ENCODE data around the gene DIP2B. TPM values are rescaled to one million over a fixed set of nuclear protein-coding genes. Genes with fewer than 3 reads are reported as not detected.

The DIP2B gene
- total RNA-seq, 1 experiment from 2014 or later = 26.1 TPM

GRCh38 chr12:50720501-50720900 lies 215.7 kb downstream of the DIP2B start (continued):
- no peak for TF ChIP-seq CTCF (IDR thresholded peaks at IDR 0.05)
- TF ChIP-seq SP1 (CRISPR knock-in tag; conservative IDR thresholded peaks at IDR 0.05) = no peak

GRCh38 chr12:50723865-50724264 lies 219.1 kb downstream of the DIP2B start:
- Mint-ChIP-seq H3K9me3 (no peaks in the 10 kb centered on the region), H3K27ac (no peak overlapping the region)
- no peak for ATAC-seq

GRCh38 chr12:50725011-50725942 lies 220.5 kb downstream of the DIP2B start:
- peaks cover 61% of the 10 kb centered on the region for H3K36me3 Mint-ChIP-seq
- no peaks in the 10 kb centered on the region for H3K4me1 Mint-ChIP-seq
- ChIA-PET POLR2A (no interaction called here), CTCF (no interaction called here)
- no peak overlapping the region for H3K4me3 Mint-ChIP-seq
- no peaks in the 10 kb centered on the region for H3K27me3 Mint-ChIP-seq (ENCODE audit: low read depth)
- no peak overlapping the region for H3K27ac Mint-ChIP-seq
- no peaks in the 10 kb centered on the region for H3K9me3 Mint-ChIP-seq
- DNase-seq (ENCODE audit: low spot score) (no peak), ATAC-seq (no peak)
- TF ChIP-seq HMGA2 (CRISPR knock-in tag; IDR thresholded peaks at IDR 0.05) (no peak), USF2 (CRISPR knock-in tag; IDR thresholded peaks at IDR 0.05) (no peak), KAT7 (CRISPR knock-in tag; IDR thresholded peaks at IDR 0.05; ENCODE audit: borderline replicate concordance) (no peak), SMAD4 (CRISPR knock-in tag; IDR thresholded peaks at IDR 0.05) (no peak), PREB (CRISPR knock-in tag; IDR thresholded peaks at IDR 0.05; ENCODE audit: borderline replicate concordance) (no peak), ZNF263 (CRISPR knock-in tag; IDR thresholded peaks at IDR 0.05; ENCODE audit: low read depth) (no peak), NR3C1 (CRISPR knock-in tag; conservative IDR thresholded peaks at IDR 0.05; ENCODE audit: low read depth) (no peak), ESRRA (CRISPR knock-in tag; IDR thresholded peaks at IDR 0.05; ENCODE audit: borderline replicate concordance) (no peak), ZNF416 (CRISPR knock-in tag; IDR thresholded peaks at IDR 0.05) (no peak), ZNF396 (CRISPR knock-in tag; IDR thresholded peaks at IDR 0.05; ENCODE audit: borderline replicate concordance) (no peak), ZBTB21 (CRISPR knock-in tag; IDR thresholded peaks at IDR 0.05; ENCODE audit: borderline replicate concordance) (no peak), FOXP1 (CRISPR knock-in tag; IDR thresholded peaks at IDR 0.05; ENCODE audit: borderline replicate concordance) (no peak)

More at GRCh38 chr12:50723865-50724264, 219.1 kb downstream of the DIP2B start:
- no peak for DNase-seq (ENCODE audit: low spot score)
- Mint-ChIP-seq H3K27me3 (ENCODE audit: low read depth) (no peaks in the 10 kb centered on the region), H3K36me3 (peaks cover 53% of the 10 kb centered on the region), H3K4me1 (no peaks in the 10 kb centered on the region), H3K4me3 (no peak overlapping the region)
- ChIA-PET CTCF (no interaction called here), POLR2A (no interaction called here)
- TF ChIP-seq ELF4 (CRISPR knock-in tag; IDR thresholded peaks at IDR 0.05; ENCODE audit: low read depth) (no peak), ERG (CRISPR knock-in tag; IDR thresholded peaks at IDR 0.05) (no peak), GRHL2 (CRISPR knock-in tag; IDR thresholded peaks at IDR 0.05; ENCODE audit: insufficient replicate concordance, severe bottlenecking) (no peak), ZNF317 (CRISPR knock-in tag; IDR thresholded peaks at IDR 0.05; ENCODE audit: borderline replicate concordance, low read depth) (no peak), PREB (CRISPR knock-in tag; IDR thresholded peaks at IDR 0.05; ENCODE audit: borderline replicate concordance) (no peak), IRF1 (CRISPR knock-in tag; IDR thresholded peaks at IDR 0.05) (no peak), OVOL2 (CRISPR knock-in tag; IDR thresholded peaks at IDR 0.05; ENCODE audit: borderline replicate concordance) (no peak), NFE2L1 (CRISPR knock-in tag; IDR thresholded peaks at IDR 0.05) (no peak), RORB (CRISPR knock-in tag; IDR thresholded peaks at IDR 0.05) (no peak), CREB1 (CRISPR knock-in tag; IDR thresholded peaks at IDR 0.05) (no peak), SP1 (CRISPR knock-in tag; conservative IDR thresholded peaks at IDR 0.05) (no peak), USF1 (CRISPR knock-in tag; IDR thresholded peaks at IDR 0.05) (no peak)
